Ramos (cell line): Measurements from ENCODE around the gene KCNH5.

Source experiments
- in situ Hi-C: fragments of 300-500 bp; cut with MboI; formaldehyde crosslinking; loops from one replicate; pipeline ENCODE4 v1.14.3; 2022; ENCODE audit warnings: low sequenced_read_pairs; ENCODE audit not compliant: unreplicated experiment

KCNH5 gene

DNA sequence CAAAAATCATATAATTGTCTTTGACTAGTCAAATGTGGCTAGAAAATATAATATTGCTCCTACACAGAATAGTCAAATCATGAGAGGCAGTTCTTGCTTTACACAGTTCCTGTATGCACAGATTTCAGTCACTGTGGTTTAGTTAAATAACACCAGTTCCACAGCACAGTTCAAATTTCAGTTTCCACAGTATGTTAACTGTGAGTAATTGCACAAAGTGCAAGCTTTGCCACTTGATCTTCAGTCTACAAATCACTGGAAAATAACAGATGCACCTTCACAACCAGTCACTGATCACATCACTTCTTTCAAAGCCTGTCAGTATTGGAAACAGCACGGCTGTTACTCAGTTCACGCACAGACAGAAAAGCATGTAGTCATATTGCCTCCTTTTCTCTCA is 38.7 kb downstream of the KCNH5 start:
- in situ Hi-C loops, result no loop called here

DNA sequence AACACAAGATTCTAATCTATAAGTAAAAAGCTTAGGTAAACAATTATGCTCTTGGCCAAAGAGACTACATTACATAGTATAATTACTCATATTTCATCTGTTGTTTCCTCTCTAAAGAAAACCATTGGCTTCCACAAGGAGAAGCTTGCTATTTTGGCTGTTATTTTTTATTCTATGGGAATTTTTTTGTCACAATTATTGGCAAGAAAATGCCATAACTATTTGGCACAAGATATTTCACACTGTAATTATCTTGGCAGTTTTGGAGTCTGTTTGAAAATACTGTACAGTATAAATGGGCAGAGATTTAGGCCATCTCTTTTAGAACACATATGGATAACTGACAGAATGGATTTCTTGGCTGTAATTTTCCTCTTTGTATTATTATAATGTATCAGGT is 51.2 kb downstream of the KCNH5 start:
- in situ Hi-C loops, result no loop called here

DNA sequence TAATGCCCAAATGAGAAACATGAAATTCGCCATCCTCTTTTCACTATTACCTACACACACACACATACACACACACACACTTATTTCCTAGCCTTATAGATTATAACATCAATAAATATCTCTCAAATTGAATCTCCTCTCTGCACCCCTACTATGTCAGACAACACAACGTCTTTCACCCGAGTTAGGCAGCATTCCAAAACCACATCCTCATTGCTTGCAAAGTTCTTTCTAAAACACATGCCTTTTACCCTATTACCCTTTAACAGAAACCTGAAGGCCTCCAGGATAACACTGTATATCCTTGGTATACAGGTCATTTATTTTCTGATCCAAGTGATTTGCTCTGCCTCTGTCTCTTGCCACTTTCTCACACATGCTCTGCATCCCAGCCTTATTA is 56.3 kb downstream of the KCNH5 start:
- in situ Hi-C loops, result no loop called here

DNA sequence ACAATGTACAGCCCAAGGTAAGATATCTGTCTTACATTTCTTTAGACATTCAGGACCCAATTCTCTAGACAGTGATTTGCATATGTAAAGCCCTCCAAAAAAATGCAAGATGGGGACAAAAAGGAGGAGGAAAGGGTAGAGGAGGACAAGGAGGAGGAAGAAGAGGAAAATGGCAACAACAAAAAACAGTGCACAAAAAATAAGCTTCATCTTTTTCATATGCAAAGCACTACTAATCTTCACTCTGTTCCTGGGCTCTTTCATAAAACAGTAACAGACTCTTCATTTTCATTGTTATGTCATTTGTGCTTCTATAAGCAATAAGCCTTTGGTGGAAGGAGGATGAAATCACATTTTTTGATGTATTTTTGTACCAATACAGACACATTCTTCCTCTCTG is 61.4 kb downstream of the KCNH5 start:
- in situ Hi-C loops, result no loop called here

DNA sequence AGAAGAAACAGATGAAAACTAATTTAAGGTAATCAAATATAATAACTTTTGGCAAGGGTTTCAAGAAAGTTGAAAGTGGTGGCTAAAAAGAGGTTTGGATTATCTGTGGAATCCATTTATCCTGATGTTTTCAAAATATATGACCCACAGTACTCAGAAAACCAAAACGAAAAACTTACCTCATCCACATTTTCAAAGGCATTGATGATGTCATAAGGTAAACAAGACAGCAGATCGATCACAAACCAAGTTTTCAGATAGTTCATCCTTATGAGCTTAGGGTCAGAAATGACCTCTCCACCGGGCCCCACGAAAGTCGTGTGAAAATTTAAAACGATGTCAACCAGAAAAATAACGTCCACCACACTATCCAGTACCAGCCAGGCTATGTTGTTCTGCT is 64.6 kb downstream of the KCNH5 start:
- in situ Hi-C loops, result no loop called here

DNA sequence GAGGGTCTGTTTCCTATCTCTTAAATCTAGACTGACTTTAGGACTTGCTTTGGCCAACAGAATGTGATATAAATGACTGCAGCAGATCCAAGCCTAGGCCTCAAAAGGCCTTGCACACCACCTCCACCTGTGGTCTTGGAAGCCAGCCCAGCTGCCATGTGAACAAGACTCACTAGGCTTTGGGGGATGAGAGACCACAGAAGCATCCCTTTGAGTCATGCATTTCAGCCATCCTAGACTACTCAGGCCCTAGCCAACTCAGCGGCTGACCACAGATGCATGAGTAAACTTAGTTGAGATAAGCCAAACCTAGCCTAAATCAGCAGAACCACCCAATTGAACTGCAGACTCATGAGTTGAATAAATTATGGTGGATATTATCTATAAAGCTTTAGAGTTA is 87.7 kb downstream of the KCNH5 start:
- in situ Hi-C loops, result no loop called here

DNA sequence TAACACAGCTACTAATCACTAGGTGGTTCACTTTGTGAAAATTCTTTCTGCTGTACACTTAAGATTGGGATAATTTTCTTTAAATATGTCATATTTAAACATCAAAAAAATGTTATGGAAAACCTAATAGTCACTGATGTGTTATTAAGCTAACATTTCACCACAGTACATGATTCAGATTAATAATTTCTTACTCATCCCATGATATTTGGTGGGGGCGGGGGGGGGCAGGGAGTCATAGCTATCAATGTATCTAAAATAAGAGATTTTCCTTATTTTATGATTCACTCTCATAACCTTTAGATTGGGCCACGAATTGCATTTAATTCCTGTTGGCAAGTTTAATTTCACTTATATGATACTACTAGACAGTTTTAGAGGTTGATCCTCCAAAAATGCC is 88.8 kb downstream of the KCNH5 start:
- in situ Hi-C loops, result no loop called here

DNA sequence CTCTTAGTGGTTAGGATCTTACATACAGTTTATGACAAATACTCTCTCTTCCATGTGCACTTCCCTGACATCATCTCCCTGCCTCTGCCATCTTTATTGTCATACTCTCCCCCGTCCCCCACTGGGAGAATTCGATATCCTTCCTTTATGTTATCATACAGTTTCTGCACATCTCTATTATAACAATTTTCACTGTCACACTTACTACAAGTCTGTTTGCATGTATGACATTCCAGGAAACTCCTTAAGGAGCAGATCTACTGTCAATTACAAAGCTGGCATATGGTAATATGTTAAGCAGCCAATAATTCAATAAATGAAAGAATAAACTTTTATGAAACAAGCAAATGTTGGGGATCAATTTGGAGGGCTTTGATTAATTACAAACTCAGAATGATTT is 91.1 kb downstream of the KCNH5 start:
- in situ Hi-C loops, result no loop called here

DNA sequence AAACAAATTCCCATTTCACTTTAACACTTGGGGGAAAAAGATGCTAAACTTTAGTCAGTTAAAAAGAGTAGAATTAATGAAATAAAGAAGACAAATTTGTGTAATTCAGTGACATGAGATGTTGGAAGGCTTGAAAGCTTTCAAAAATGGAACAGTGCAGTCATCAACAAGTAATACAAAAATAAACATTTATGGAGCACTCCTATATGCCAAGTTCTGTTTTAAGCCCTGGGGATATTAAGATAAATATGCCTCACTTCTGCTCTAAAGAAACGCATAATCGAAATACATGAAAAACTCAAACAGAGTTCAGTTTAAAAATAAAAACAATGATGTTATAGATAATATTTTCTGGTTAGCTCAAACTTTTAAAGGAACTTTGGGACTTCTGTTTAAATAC is 93.0 kb downstream of the KCNH5 start:
- in situ Hi-C loops, result no loop called here

DNA sequence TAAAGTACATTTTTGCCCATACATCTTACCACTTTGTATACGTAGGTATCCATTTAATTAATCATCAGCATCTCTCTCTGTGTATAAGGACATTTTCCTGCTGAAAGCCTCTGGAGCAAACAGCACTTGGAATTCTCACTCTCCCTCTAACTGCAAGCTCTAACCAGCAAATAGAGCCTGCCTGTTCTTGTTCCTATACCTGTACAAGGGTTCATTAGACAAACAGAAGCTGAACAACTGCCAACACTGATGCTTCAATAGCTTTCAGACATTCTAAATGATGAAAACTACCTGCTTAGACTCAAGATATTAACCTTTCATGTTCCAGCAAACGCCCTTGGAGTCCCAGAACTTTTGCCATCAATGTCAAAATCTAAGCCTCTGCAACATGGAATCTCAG is 98.0 kb downstream of the KCNH5 start:
- in situ Hi-C loops, result no loop called here

DNA sequence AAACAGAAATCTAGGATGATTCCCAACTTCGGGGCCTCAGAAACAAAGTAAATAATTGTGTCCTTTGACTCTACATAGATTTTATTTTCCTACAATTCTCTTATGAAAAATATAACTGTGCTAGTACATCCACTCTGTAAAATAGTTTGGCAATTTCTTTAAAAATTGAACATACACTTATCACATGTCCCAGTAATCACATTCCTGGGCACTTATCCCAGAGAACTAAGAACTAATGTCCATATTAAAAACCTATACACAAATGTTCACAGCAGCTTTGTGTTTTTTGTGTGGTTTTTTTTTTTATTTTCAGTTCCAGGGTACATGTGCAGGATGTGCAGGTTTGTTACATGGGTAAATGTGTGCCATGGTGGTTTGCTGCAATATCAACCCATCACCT is 99.0 kb downstream of the KCNH5 start:
- in situ Hi-C loops, result no loop called here

DNA sequence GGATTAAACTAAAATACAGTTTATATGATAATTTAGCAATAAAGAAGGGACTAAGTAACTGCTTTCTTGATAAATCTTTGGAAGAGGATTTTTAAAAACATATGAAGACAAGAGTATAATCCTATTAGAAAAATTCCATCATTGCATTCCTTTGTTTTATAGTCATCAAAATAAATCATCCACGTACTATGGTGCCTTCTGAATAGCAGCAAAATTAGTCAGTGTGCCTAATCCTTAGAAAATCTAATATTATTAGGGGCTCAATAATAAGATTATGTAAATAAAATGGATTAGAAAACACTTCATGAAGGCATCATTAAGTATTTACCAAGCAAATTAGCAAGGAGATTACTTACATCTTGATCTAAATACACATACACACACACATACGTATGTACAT is 102.1 kb downstream of the KCNH5 start:
- in situ Hi-C loops, result no loop called here

DNA sequence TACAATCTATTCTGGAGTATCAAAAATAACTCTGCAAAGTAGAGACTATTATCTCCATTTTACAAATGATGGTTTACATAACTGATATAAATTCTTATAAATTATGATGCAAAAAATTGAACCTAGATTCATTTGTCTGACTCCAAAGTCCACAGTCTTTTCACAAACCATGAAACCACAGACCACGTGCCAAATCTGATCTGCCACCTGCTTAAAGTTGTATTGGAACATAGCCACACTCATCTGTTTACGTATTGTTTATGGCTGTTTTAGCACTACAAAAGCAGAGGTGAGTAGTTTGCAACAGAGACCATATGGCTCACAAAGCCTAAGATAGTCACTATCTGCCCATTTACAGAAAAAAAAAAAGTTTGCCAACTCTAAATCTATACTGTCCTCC is 105.3 kb downstream of the KCNH5 start:
- in situ Hi-C loops, result no loop called here

DNA sequence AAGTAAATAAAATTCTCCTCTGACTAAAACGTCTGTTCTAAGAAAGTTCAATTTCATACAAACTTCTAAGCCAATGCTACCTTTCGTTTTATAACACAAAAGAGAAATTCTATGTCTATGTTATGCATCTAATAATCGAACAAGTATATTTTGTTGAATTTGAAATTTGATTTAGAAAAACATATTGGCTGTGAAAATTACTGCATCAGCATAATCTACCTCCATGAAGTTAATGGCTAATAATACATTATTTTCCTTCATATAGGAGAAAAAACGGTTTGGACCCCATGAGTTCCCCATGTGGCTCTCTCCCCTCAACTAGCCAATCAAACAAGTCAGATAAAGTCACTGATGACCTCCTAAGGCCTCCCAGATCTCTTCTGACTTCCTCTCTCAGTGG is 106.5 kb downstream of the KCNH5 start:
- in situ Hi-C loops, result no loop called here

DNA sequence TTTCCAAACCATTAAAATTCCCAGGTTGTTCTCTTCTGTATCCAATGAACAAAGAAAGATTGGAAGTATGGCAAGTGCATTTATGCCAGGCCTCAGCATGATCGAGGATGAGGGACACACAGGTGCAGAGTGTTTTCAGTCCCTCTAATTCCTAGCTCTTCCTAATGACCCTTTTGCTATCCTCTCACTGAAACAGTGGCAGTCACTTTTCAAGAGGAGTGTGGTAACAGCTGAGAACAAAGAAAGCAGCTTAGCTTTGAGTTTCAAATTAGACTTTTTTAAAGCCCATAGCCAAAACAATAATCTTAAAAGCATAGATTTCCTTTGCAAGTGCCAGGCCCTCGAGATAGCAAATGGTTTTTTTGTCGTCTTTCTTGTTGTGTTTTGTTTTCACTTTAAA is 110.8 kb downstream of the KCNH5 start:
- in situ Hi-C loops, result no loop called here

DNA sequence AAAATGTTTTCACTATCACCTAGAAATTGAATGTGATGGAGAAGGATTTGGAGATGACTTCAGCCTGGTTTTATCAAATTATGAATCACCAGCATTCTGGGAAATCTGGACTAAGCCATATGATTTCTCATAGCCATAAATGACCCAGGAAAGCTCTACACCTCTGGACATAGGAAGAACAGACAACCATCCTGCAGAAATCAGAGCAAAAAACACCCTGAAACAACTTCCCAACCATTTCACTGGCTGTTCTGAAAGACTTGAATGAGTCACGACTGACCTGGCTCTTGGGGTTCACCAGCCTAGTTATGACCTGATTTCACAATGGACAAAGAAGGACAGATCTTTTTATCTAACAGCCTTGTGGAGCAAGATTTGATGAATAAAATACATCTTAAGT is 123.8 kb downstream of the KCNH5 start:
- in situ Hi-C loops, result no loop called here

DNA sequence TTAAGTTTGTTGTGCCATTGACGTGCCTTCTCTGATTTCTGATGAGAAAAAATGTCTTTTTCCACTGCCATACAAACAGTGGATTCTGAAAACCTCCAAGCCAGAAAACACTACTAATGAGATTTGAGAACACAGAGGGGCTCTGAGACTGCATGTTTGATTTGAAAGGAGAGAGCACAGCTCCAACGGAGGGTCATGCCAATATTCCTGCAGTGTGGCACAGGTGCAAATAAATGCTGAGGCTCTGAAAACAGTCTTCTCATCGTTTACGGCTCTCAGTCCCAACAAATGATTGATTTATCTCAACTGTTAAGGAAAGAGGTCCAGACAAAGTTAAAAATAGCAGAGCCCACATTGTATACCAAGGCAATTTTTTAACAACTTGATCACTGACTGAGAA is 128.7 kb downstream of the KCNH5 start:
- in situ Hi-C loops, result no loop called here

DNA sequence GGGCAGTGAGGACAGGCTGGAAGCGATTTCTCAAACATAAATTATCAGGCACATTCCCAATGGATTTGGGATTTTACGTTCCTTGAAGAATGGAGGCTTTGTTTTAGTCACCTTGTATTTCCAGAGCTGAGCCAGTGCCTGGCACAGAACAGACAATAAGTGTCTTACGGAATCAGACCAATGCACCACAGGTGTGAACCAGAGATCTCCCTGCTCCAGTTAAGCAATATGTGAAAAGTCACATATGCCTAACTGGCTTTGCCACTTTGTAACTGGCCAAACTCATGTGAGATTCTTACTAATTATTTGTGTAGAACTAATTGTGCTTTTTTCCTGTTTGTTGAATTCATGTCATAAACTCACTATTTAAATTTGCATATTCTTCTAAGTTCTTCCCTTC is 130.4 kb downstream of the KCNH5 start:
- in situ Hi-C loops, result no loop called here

DNA sequence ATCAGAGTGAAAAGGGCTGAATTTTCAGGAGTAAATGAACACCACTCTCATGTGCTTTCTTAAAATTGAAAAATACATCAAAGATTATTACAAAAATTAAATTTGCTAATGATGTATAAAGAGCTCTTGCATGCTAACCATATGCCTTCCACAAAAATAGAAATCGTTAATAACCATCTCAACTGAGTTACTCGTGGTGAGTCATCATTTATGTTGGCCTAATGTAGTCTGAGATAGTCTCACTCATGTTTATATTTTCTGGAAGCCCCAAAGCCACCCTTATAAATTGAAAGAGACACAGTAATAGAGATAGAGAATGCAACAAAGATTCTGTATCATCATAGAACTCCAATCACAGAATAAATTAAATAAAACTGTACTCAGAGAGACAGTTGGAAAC is 131.2 kb downstream of the KCNH5 start:
- in situ Hi-C loops, result no loop called here

DNA sequence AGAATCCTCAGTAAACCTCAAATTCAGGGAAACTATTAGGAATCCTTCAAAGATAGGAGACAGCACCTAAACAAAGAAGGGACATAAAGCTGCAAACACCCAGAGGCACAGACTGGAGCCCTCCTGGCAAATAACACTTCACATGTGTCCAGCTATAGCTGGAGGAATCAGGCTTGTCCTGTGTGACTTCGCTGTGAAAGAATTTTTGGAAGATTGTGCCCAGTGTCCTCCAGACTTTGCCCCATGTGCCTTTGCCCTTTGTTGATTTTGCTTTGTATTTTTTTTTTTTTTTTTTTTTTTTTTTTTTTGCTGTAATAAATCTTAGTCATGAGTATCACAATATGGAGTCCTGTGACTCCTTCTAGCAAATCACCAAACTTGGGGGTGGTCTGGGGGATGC is 136.8 kb downstream of the KCNH5 start:
- in situ Hi-C loops, result no loop called here

DNA sequence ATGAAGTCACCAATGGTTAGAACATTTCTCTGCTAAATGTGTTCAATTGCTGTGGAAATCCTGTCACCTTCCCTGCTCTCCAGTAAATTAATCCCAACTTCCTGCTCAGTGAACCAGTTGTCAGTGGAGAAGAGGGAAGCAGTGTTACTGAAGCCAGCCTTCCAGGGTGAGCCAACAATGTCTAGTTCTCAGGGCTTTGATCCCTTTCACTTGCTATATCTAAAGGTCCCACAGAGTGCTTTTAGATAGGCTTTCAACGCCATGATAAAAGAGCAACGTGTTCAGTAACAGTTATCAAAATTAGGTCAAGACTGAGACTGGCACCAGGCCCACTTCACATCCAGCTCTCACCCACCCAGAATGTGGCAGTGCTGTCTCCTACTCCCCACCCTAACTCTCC is 139.7 kb downstream of the KCNH5 start:
- in situ Hi-C loops, result no loop called here

DNA sequence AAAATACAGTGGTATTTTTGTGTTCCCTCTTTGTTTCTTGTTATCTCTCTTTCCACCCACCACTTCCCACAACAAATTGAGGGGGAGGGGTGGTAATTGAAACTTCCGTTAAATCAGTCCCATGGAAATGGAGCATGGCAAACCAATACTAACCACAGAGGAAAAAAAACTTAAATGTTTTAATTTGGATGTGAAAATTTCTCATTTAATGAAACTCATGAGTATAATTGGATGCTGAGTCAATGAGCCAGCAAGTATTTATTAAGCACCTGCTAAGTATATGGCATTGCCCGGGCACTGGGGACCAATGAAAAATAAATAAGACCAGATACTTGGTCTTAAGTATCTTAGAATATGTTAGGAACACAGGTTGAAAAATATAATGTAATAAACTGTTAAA is 147.5 kb downstream of the KCNH5 start:
- in situ Hi-C loops, result no loop called here

DNA sequence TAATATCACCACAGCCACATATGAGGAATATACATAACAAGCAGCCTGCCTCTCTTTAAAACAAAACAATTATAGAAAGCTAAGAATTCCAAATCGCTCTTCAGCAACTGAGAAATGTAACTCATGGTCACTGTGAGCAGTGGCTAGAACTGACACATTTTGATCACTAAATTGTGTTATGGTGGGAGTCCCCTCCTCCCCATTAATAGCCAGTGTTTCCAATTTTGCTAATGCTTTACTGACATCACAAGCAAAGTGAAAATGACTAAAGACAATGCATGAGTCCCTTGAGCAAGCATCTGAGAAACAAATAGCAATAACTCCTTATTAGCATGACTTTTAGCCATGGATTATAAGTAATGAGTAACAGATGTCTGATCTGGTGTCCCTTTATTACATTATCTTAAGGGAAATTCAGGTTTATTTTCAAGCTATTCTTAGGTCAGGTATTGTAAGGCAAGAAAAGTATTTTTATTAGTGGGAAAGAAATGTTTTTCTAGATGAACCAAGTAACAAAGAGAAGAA is 148.3 kb downstream of the KCNH5 start:
- in situ Hi-C loops, result no loop called here
